Measurements from ENCODE around the gene ANXA5.

DNA sequence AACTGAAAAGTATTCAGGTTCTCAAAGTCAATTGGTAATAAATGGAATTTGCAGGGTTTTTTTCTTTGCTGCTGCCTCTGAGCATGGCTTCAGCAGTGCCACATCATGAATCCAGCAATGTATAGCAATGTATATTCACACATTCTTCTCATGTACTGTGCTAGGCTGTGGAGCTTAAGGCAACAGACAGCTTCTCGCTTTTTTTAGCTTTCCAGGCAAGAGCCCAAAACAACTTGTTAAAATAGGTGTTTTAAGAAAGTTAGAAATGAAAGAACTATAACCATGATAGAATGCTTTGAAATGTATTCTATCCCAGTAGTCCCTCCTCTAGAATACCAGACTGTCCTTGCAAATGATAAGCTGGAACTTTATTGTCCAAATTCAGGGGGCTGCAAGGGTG is 37.8 kb upstream of the ANXA5 start:
- TF ChIP-seq, protein P1, sequence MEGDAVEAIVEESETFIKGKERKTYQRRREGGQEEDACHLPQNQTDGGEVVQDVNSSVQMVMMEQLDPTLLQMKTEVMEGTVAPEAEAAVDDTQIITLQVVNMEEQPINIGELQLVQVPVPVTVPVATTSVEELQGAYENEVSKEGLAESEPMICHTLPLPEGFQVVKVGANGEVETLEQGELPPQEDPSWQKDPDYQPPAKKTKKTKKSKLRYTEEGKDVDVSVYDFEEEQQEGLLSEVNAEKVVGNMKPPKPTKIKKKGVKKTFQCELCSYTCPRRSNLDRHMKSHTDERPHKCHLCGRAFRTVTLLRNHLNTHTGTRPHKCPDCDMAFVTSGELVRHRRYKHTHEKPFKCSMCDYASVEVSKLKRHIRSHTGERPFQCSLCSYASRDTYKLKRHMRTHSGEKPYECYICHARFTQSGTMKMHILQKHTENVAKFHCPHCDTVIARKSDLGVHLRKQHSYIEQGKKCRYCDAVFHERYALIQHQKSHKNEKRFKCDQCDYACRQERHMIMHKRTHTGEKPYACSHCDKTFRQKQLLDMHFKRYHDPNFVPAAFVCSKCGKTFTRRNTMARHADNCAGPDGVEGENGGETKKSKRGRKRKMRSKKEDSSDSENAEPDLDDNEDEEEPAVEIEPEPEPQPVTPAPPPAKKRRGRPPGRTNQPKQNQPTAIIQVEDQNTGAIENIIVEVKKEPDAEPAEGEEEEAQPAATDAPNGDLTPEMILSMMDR (IDR thresholded peaks at IDR 0.05): no peak
- no peak for TF ChIP-seq POLR2A (IDR thresholded peaks at IDR 0.05)
